GM19467 (cell line): Measurements from ENCODE around the gene OS9.

Experiments
- ATAC-seq: cut with Tn5 transposase; IDR thresholded peaks from one replicate; pipeline ENCODE4 v1.9.1; 2021; ENCODE audit warnings: mild to moderate bottlenecking, moderate library complexity; ENCODE audit not compliant: unreplicated experiment

The OS9 gene

DNA sequence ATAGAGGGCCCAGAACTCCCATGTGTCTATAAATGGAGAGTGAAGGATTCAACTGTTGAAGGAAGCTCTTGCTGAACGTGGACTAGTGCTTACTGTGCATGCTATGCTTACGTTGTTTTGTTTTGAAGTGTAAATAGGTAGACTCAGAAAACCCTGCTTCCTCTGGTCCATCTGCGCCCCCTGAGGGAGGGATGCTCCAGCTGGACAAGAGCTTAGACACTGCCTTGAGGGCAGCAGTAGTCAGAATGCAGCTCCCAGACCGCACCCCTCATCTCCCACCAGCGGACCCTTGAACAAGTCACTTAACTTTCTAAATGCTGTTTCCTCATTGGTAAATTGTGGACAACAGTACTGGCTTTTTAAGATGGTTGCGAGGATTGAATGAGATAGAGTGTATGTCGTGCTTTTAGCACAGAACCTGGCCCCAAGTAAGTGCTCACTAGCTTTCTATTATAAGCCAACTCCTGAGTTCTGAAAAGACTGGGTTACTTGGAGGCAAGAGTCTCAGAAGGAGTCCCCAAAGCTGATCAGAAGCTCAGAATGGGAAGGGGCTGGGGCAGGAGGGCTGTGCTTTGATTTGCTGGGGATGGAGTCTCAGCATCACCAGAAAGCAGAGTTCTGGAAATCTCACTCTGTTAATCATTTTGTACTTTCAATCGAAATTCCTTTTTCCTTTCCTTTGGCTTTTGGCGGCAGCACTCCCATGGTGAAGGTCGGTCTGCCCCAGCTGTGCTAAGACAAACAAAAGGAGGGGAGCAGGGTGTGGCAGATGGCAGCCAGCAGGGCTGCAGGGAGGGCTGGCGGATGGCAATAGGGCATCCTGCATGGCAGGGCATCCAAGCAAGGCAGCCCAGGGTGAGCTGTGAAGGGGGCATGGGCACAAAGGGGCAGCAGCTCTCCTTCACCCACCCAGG is 29.0 kb downstream of the OS9 start:
- no peak for ATAC-seq

DNA sequence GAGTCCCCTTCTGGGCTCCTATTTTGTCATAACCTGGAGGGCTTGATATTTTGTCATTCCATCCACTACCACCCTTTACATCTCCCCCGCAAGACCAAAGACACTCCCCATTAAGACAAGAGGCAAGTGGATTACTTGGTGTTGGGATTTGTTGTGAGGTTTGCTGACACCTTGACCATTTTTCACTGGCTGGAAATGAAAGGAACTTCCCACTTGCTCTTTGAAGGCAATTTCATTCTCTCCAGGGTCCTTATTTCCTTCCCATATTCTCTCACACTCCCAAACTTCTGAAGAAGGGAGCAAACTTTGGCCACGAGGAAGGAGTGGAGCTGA is 29.7 kb downstream of the OS9 start:
- ATAC-seq, result no peak

DNA sequence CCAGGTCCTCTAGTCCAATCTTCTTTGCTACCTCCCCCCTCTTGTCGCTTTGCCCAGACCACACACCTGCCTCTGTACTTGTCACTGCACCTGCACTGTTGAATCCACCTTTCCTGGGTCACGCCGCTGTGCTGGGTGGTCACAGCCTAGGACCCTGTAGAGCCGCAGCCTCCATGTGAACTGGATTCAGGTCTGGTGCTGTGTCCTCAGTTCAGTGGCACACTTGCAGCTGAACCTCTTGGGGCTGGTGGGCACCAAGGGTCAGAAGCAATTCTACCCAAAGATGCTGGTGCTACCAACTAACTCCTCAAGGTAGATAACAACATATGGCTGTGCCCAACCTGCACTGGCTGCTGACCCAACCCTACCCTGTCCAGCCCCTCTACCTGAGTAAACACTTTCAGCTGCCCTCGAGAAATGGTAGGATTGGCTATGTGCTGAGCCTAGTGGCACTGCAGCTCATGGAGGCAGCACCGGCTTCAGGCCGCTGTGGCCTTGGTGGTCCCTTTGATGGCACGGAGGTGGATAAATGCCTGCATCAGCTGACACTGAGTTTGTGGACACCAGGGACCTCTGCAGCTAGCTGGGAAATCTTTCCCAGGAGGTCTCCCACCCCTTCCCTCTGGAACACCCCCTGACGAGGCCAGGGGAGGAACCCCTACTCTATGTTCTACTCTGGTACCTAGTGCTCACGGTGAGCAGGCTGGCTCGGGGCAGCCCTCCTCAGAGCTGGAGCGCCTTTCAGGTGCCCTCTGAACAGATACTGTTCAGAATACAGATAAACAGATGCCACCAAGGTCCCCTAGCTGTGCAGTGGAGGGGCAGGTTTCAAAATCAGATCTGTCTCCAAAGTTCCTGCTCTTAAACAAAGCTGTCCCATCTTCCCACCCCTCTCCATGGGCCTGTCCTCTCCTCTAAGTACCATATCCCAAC is 30.3 kb downstream of the OS9 start:
- no peak for ATAC-seq

DNA sequence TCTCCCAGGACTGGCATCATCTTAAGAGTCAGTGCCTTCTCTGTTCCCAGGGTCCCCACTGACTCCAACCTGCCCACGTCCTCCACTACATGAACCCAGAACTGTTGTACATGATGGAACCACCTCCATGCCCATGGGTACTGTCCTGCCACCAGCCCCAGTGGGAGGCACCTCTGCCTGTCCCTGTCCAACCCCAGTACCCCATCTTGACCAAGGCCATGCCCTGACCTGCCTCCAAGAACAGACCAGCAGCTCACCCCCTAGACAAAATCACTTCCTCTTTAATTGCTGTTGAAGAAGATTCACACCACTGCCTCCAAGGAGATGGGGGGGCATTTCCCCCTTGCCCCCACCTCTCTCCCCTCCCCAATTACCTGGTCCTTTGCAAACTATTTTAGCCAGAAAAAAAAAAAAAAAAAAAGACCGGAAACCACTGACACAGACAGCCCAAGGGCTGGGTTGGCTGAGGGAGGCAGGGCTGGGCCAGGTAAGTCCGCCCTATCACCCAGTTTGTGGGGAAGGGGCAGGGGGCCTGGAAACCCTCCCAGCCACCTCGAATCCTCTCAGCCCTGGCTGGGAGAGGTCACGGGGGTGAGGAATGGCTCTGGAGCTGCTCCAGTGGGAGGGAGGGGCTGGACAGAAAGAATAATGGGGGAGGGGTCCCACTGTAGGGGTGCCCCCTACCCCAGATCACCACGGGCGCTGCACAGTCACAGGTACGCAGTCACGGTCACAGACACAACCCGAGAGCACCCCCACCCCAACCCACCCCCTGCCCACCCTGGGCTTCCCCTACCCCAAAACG is 31.2 kb downstream of the OS9 start:
- no peak for ATAC-seq

DNA sequence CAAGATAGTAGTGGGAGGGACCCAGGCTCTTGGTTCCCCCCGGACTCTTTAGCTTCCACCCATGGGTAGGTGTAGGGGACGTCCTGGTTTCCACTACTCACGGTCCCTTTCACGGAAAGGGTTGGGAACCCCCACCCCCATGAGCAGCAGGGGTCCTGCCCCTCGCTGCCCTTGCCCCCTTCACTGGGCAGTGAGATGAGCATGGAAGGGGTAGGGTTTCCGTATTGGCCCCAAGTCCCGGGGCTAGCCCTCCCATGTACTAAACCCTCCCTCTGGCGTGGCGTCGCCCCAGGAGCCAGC is 31.9 kb downstream of the OS9 start:
- no peak for ATAC-seq

DNA sequence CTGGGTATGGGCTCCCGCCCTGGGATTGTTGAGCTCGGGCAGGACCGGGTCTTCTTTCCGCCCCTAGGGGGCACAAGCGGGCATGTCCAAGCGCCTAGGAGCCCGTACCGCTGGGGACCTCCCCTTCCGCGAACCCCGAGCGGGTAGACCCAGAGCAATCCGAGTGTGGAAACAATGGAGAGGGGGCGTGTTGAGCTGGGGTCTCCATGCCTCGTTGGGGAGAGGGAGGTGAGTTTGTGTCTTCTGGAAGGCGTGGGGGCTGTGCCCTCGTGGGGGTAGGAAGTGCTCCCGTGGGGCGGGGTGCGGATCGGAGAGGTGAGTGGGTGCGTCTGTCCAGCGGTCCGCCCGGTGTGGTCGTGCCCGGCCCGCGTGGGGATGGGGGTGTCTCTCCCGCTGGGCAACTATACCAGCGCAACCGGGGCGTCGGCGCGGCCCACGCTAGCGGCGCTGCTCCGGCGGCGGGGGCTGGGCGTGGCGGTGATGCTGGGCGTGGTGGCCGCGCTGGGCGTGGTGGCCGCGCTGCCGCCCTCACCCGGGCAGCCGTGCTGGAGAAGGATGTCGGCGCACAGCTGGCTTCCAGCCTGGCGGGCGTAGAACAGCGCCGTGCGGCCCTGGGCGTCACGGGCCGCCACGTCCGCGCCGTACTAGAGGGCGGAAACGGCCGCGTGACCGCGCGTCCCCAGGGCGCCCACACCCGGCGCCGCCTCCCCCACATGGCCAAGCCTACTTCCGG is 32.4 kb downstream of the OS9 start:
- ATAC-seq, result no peak

DNA sequence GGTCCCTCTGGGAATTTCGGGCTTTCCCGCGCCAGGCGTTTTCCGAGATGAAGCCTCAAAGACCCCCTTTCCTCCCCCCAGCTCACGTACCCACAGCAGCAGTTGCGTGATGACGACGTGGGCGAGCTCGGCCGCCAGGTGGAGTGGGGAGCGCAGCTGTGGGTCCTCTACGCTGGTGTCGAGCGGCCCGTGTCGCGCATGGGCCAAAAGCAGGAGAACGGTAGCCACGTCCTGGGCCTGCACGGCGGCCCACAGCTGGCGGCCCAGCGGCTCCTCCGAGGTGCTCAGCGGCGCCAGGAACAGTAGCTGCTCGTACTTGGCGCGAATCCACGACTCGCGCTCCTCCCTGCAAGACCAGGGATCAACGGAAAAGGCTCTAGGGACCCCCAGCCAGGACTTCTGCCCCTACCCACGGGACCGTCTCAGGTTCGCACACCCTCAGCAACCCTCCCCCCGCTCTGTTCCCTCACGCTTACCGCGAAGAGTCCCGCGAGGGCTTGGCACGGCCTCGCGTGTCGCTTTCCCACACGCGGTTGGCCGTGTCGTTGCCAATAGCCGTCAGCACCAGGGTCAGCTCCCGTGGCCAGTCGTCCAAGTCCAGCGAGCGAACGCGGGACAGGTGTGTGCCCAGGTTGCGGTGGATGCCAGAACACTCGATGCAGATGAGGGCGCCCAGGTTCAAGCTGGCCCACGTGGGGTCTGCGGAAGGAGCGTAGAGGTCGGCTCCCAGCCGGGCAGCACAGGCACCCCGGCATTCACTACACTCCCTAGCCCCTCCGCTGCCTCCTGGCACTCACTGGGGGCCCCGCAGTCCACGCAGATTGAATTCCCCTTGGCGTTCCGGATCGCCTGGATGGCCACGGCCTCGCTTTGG is 33.2 kb downstream of the OS9 start:
- ATAC-seq, result no peak

DNA sequence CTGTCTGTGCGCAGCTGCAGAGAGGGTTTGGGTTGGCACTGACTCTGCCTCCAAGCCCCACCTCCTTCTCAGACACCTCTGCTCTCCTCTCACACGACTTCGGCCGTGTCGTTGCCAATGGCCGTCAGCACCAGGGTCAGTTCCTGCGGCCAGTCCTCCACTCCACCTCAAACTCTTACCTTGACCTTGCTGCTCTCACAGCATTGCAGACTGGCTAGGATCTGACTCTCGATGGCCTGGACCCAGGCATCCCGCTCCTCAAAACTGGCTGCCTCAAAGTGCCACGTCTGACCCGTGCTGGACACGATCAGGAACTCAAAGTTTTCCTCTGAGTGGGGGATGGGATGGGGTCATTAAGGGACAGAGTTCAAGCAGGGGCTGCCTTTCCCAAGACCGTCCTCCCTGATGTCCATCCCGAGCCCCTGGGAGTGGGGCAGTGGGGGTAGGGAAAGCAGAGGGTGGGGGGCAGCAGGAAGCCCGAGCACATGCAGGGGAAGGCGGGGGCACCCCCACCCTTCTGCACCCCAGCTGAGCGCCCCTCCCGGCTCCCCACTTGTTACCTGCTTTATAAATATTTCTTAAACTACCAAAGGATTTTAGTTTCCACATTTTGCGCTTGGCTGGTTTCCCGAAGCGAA is 33.9 kb downstream of the OS9 start:
- no peak for ATAC-seq

DNA sequence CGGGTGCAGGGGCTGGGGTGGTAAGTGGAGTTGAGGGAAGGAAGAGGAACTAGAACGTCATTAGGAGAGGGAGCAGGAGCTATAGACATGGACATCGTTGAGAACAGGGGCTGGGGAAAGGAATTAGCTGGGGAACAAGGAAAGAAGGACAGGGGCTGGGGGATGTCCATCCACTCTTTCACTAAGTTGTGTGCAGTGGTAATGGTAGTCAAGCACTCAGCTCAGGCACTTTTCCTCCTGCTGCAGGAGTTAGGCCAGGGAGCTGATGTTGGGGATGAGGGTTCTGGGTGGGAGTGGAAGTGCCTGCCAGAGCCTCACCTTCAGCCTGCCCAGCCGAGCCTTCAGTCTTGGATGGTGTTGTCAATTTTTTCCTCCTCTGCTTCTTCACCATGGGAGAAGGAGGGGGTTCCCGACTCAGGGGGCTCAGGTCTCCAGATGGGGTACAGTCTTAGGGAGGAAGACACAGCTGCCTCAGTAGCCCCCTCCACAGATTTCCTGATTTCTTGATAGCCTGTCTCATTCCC is 35.5 kb downstream of the OS9 start:
- ATAC-seq, result no peak

DNA sequence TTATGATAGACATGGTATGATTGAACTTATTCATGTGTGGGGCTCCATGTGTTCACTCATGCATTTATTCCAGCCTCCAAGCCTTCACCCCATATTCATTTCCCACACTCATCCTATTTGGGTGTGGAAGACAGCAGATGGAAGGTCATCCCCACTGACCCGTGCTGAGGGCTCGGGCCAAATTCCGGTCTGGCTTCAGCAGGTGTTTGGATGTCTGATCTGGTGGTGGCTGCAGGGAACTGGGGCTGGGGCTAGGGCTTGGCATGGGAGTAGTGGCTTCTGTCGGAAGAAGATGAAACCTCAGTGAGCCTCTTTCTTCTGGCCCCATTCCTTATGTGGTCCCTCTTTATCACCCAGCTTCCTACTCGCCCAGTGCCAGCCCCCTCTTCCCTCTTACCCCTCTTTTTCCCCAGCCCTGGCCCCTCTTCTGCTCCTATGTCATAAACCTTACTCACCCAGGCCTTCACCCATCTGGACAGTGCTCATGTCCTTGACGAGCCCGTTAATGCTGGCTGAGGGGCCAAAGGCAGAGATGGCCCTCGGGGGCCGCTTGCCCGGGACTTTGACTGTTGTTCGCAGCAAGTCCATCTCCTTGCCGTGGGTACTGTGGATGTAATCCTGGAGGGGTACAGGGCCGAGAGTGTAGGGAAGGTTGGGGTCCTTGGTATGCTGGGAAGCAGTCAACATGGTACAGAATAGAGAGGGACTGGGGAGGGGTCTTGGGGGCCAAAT is 36.6 kb downstream of the OS9 start:
- no peak for ATAC-seq

DNA sequence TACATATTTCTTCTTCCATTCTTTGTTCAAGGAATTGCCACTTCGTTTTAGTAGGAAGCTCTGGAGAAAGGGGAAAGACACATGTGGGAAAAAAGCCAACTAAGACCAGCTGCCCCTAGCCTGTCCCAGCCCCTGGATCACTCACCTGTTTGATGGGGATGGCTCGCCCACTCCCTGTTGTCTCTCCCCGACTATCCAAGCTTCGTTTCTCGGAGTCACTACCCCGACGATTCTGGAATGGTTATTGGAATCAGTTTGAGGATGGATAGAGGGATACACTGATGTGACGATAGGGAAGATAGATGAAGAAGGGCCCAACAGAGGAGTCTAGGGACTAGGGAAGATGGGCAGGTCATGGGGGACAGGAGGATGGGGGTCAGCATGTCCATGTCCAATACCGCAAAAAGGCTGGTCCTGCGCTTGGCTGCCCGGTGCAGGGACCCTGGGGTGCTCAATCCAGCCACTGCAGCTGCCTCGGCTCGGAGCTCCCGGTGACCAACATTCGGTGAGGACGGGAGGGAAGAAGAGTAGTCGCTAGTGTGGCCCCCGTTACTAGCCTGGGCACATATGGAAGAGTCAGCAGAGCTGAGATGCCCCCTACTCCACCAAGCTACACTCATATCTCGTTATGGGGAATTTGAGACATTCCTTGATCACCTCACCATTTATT is 37.6 kb downstream of the OS9 start:
- ATAC-seq, result no peak

DNA sequence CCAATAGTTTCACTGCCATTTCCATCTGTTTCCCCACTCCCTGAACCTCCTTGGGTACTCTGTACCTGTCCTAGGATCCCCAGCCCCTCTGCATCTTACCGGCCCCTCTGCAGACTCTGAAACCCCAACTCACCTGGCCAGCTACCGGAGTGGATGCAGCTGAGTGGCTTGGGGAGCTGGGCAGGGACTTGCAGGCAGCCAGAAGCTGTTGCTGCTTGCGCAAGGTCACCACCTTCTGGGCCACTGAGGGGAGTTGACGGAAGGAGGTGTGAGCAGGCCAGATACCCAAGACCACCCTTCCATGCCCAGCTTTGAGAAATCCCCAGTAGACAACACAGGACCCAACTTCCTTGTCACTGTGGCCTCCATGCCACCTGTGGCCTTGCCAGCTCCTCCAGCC is 38.3 kb downstream of the OS9 start:
- ATAC-seq, result no peak

DNA sequence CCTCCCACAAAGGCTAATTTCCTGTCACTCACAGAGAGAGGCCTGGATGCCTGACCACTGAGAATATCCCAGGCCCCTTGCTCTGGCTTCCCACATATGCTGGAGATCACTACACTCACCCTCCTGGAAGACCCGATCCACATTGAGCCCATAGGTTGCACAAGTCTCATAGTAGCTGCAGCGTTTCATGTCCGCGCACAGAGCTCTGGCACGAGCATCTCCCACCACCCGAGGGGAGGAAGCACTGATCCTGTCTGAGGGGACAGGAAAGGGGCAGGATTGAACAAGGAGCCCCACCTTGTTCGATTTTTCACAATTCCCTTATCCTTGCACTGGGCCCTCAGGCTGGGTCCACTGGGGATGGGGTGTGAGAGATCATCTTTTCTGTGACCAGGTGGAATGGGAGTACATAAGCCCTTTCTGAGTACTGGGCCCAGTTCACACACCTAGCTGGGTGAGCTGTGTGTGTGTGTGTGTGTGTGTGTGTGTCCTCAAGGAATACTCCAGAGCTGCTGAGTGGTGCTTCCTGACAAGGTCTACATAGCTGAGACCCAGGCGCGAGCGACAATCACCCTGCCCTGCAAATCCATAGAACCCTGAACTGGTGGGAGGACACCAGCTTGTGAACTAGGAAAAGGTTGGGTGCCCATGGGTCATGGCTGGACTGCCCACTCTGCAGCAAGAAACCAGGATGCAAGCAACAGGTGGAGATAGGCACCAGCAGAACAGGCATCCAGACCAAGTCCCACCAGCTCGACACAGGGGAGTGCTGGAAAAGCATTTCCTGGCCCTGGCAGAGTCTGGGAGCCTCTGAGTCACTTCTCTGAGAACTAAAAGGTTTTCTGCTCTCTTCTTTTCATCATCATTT is 39.0 kb downstream of the OS9 start:
- ATAC-seq, result no peak

DNA sequence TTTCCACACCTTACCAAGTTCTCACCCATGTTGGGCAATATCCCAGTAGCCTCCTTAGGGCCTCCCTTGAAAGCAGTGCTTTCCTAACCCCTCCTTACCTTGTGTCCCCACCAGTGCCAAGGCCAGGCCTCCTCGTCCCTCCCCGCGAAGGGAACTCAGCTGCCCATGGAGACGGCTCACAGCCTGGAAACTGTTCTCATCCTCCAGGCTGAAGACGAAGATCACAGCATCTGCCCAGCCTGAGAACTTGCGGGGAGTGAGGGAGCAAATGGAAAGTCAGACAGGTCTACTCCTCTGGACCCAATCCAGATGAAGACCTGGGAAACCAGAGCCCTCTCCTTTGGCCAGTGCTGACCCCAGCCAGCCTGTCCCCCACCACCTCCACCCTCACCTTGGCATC is 40.0 kb downstream of the OS9 start:
- no peak for ATAC-seq

DNA sequence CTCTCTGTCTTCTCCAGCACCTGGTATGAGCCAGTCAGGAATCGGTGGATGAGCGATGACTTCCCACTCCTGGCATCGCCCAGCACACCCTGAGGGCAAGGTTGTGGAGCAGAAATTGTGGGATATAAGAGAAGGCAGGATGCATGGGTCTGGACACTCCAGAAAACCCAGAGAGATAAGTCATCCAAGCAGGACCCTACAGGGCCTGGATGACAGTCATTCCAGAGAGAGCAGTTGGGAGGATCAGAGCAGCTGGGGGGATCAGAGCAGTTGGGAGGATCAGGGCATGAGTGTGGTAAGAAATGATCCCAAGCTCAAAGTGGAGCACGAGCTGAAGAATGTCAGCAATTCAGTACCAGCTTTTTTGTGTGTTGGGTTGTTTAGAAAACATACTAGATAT is 40.7 kb downstream of the OS9 start:
- no peak for ATAC-seq

DNA sequence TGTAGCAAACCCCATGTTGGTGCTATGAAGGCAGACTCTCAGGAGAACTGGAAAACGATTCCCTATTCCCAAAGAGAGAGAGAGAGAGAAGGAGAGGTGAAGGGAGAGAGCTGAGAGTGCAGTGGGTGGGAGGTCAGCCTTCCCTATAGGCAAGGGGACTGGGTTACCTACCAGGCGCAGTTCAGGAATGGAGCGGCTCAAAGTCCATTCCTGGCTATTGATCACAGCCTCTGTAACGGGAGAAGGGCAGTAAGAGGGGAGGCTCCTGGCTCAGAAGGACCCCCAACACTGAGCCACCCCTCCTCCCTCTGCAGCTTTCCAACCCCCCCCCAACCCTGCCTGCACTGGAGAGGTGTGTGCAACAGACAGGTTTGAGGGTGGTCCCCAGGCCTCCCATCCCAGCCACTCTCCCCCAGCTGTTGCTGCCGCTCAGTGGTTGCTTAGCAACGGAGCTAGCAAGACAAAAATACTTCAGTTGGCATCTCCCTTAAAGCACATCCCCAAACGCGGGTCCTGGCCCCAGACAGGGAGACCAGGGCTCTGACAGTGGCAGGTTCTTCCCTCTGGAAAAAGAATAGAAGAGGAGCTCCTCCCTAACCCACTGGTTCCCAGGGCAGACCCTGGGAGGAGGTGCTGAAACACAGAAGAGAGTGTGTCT is 41.4 kb downstream of the OS9 start:
- ATAC-seq, result no peak
